GM12801 (cell line): ENCODE data around the gene OR10K1.

ENCODE experiments used
- TF ChIP-seq, protein P1 (sequence below): IDR thresholded peaks from one replicate; pipeline ENCODE4 v1.5.1; 2011; ENCODE audit warnings: control low read depth; ENCODE audit not compliant: insufficient read length; ENCODE audit errors: extremely low read depth

Gene OR10K1

GRCh38 chr1:158454537-158454936, 7.1 kb upstream of the OR10K1 start:
- TF ChIP-seq, protein P1, sequence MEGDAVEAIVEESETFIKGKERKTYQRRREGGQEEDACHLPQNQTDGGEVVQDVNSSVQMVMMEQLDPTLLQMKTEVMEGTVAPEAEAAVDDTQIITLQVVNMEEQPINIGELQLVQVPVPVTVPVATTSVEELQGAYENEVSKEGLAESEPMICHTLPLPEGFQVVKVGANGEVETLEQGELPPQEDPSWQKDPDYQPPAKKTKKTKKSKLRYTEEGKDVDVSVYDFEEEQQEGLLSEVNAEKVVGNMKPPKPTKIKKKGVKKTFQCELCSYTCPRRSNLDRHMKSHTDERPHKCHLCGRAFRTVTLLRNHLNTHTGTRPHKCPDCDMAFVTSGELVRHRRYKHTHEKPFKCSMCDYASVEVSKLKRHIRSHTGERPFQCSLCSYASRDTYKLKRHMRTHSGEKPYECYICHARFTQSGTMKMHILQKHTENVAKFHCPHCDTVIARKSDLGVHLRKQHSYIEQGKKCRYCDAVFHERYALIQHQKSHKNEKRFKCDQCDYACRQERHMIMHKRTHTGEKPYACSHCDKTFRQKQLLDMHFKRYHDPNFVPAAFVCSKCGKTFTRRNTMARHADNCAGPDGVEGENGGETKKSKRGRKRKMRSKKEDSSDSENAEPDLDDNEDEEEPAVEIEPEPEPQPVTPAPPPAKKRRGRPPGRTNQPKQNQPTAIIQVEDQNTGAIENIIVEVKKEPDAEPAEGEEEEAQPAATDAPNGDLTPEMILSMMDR: no peak

DNA sequence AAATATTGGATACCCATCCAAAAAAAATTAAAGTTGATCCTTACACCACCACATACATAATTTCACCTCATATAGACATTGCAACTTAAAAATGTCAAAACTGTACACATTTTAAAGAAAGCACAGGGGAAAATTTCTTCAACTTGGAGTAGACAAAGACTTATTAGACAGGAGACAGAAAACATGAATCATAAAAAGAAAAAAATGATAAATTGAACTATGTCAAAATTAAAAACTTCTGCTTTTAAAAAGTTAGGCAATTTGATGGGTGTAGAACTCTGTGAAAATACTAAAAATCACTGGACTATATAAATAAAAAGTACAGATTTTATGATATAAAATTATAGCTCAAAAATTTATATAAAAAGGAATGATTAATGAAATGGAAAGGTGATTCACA, 4.4 kb upstream of the OR10K1 start:
- TF ChIP-seq, protein P1: no peak

- TF ChIP-seq, protein P1: no peak
Observed at GRCh38 chr1:158458263-158458662, 3.4 kb upstream of the OR10K1 start.

GRCh38 chr1:158471920-158472319, 10.3 kb downstream of the OR10K1 start, which contains the start of gene OR10R2:
TSS of gene OR10R2 (plus strand) at chr1:158472220. CDS start at chr1:158472326, 106 bp downstream.
- TF ChIP-seq, protein P1: no peak

DNA sequence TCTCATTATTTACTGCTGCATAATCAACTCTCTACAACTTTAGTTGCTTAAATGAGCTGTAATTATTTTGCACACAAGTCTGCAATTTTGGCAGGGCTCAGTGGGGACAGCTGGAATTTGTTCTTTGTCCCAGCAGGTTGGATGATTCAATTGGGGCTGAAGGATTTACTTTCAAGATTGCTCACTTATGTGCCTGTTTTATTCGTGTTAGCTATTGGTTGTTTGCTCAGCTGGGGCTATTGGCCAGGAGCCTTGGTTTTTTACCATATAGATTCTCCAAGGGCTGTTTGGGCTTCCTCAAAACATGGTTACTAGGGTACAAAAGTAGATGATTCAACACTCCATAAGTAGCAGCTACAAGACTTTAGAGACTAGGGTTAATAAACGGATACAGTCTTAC, 23.8 kb downstream of the OR10K1 start:
- TF ChIP-seq, protein P1: no peak

DNA sequence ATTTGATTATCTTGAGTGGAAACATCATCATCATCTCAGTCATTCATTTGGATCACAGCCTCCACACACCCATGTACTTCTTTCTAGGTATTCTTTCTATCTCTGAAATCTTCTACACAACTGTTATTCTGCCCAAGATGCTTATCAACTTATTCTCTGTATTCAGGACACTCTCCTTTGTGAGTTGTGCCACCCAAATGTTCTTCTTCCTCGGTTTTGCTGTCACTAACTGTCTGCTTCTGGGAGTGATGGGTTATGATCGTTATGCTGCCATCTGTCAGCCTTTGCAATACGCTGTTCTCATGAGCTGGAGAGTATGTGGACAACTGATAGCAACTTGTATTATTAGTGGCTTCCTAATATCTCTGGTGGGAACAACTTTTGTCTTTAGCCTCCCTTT, 29.7 kb downstream of the OR10K1 start:
- TF ChIP-seq, protein P1: no peak

DNA sequence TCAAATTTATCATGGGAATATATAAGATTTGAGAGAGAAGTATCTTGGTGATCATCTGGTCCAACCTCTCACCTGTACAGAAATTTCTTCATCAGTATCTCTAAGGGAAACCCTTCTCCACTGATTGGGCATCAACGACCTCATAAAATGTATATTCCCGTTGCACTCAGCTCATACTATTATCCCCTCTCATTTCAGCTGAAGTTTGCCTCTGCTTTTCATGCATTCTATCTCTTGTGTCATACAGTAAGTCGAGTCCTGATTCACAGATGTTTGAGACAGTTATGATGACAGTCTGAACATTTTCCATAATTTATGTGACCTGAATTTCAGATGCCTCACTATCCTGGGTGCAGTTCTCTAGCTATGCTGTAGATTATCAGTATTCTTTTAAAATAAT, 31.4 kb downstream of the OR10K1 start:
- TF ChIP-seq, protein P1: no peak

- TF ChIP-seq, protein P1: no peak
Observed at GRCh38 chr1:158494796-158495195, 33.2 kb downstream of the OR10K1 start.
